NK-92 (cell line): ENCODE measurements around the gene PFKFB4.
A peak's percentile ranks its signal among the peaks of the same experiment; 100 is the strongest.
"Not testable (repeated sequence)": the region's sequence is repeated elsewhere in the genome, so short reads cannot be mapped to it uniquely, and the experiment has no call there.

ENCODE experiments used
- DNase-seq: peaks from one replicate; lab custom pipeline; 2025; ENCODE audit not compliant: unreplicated experiment; lab: John Stamatoyannopoulos, UW

PFKFB4 gene

GRCh38 chr3:48502728-48503168, 53.9 kb downstream of the PFKFB4 start:
- DNase-seq: no peak

- DNase-seq: no peak
Measured at GRCh38 chr3:48502121-48502520, 54.5 kb downstream of the PFKFB4 start.

DNA sequence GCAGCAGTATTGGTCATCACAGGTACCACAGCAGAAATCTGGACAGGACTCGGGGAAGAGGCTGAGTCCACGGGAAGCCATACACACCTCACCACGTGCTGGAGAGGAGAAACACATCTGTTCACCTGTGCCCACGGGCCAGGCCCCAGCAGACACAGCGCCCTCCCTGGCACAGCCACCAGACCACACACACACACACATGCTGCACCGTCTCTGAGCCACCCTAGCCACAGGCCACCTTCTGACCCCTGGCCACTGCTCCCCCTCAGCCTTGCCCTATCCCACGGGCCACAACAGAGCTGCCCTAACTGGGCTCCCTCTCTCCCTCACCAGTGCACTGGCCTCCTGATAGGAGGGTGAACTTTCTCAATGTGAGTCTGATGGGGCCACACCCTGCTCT, 55.4 kb downstream of the PFKFB4 start:
- no peak for DNase-seq

DNA sequence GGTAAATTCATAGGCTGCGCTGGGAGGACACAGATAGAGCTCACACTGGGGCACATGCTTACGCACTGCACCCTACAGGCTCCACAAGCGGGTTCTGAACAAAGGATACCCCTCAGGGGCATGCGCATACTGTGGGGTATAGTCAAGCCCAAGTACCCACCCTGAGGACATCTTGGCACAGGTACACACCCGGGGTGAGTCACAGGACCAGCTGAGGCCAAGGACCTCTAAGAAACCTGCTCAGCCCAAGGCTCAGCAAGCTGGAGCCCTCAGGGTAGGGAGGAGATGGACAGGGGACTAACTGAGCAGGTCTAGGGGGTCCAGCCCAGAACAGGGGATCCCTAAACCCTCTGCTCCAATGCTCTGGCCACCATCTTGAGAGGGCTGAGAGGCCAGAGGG, 55.9 kb downstream of the PFKFB4 start:
- DNase-seq: no peak

- DNase-seq: no peak
Measured at GRCh38 chr3:48493203-48493501, 63.5 kb downstream of the PFKFB4 start.

DNA sequence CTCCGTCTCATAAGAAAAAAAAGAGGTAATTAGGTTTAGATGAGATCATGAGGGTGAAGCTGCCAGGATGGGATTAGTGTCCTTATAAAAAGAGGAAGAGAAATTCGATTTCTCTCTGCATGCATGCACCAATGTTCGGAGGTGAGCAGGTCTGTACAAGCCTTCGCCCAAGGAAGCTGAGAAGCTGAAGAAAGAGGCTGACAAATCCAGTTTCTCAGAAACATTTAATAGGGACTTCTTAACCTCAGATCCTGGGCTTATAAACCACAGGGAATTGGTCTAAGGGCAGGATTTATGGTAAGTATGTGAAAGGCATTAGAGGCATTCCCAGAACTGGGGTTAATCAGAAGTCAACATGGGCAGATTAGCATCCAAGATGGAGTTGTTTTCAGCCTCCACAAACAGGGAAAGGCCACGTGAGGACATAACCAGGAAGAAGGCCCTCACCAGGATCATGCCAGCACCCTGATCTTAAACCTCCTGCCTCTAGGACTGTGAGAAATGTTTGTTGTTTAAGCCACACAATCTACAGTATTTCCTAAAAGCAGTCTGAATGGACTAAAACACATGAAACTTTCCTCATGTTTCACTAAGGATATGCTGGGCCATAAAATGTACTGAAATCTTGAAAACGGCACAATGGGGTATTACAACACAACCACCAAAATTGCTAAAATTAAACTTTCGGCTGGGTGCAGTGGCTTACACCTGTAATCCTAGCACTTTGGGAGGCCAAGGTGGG, 64.0 kb downstream of the PFKFB4 start:
- DNase-seq: no peak

DNA sequence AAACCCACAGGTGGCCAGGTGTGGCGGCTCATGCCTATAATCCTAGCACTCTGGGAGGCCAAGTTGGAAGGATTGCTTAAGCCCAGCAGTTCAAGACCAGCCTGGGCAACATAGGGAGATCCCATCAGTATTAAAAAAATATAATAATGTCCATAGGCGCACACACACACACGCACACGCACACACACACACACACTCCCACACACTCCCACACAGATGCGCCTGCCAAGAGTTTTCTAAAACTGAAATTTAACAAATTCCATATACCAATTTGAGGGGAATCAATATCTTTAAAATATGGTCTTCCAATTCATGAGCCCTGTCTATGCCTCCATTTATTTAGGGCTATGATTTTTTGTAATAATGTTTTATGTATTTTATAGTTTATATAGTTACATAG, 69.7 kb downstream of the PFKFB4 start:
- DNase-seq: no peak

DNA sequence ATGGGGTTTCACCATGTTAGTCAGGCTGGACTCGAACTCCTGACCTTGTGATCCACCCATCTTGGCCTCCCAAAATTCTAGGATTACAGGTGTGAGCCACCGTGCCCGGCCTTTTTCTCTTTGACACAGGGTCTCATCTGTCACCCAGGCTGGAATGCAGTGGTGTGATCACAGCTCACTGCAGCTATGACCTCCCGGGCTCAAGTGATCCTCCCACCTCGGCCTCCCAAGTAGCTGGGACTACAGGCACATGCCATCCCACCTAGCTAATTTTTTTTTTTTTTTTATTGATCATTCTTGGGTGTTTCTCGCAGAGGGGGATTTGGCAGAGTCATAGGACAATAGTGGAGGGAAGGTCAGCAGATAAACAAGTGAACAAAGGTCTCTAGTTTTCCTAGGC, 73.8 kb downstream of the PFKFB4 start:
- DNase-seq: not testable (repeated sequence)

DNA sequence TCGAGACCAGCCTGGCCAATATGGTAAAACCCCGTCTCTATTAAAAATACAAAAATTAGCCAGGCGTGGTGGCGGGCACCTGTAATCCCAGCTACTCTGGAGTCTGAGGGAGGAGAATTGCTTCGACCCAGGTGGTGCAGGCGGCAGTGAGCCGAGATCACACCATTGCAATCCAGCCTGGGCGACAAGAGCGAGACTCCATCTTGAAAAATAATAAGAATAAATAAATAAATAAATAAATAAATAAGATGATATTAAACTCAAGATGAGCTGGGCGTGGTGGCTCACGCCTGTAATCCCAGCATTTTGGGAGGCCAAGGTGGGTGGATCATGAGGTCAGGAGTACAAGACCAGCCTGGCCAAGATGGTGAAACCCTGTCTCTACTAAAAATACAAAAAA, 75.7 kb downstream of the PFKFB4 start:
- DNase-seq: not testable (repeated sequence)

- no peak for DNase-seq
Measured at GRCh38 chr3:48478626-48479555, 77.7 kb downstream of the PFKFB4 start.

DNA sequence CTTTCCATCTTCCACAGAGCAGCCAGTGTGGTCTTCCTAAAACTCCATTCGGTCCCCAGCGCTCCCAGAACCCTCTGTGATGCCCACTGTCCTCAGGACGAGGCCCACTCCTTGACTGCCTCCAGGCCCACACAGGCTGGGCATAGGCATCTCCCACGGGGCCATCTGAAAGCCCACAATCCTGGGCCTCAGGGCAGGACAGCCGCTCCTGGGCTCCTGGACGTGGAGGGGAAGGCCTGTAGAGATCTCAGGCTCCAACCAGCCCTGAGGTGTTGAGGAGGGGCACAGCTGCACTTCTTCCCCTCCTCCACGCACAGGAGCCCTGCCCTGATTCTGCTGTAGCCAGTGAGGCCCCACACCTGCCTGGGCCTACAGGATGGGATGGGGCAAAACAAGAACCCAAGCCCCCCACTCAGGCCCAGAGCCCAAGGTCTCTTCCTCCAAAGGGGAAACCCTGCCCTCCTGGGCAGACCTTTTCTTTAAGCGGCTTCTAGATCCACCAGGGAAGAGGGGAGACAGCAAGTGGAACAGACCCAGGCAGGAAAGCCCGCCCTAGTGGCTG, 78.6 kb downstream of the PFKFB4 start:
- no peak for DNase-seq

DNA sequence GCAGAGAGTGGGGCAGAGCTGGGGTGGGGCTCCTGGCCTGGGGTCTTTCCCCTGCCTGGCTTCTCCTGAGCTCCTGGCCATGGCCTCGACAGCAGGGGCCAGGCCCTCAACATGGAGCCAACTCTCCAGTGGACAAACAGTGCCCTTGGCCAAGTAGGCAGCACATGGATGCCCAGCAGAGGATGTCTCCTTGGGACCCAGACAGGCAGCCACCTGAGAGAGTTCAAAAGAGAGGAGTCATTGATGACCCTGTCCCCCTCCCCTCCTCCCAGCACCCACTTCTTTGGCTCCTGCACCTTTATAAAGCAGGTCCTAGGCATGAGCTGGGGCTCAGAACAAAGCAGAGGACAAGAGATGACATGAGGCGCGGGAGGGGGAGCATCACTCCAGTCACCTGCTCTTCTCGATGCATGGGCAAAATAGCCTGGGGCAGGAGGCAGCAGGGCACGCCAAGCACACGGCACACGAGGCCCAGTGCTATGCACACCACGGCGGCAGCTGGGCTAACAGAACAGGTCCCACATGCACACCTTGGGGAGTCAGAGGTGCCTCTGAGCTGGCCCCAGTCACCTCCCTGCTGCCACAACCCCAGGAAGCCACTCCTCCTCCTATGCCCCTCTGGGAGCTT, 80.1 kb downstream of the PFKFB4 start:
- DNase-seq: no peak

- no peak for DNase-seq
Measured at GRCh38 chr3:48475188-48475587, 81.4 kb downstream of the PFKFB4 start.

GRCh38 chr3:48474619-48475018, 82.0 kb downstream of the PFKFB4 start:
- DNase-seq: no peak

DNA sequence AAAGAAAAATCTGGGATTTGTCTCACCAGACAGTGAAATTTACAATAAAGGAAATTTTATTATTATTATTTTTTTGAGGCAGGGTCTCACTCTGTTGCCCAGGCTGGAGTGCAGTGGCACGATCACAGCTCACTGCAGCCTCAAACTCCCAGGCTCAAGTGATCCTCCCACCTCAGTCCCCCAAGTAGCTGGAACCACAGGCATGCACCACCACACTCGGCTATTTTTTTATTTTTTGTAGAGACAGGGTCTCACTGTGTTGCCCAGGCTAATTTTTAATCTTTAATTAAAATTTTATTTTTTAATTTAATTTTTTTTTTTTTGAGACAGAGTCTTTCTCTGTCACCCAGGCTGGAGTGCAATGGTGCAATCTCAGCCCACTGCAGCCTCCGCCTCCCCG, 82.6 kb downstream of the PFKFB4 start:
- not testable (repeated sequence) for DNase-seq

- DNase-seq: no peak
Measured at GRCh38 chr3:48473617-48473952, 83.0 kb downstream of the PFKFB4 start.

DNA sequence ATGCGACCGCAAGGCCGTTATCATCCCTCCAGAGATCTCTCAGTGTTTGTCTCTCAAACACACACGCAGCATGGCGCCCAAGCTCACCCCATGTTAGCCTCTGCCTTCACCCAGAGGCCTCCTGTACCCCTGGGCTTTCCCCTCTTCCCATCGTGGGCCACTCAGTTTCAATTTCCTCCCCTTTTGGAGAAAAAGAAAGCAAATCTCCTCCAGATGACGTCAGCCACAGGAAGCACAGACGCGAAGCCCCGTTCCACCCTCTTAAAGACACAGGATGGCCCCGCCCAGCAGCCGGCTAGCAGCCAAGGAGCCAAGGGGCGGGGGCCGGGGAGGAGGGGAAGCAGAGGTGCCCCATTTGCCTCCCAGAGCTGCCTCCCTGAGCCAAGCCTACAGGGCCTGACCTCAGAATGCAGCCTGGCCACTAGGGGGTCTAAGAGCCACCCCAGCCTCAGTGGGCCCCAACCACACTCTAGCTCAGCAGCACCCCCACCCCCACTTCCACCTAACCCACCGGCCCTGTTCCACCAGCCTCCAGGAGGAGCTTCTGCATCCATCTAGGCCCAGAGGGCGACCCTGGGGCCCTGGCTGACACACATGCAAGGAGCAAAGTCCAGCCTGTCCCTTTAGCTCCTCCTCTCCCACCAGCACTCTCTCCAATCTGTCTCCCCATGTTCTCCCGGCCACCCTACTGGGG, 83.5 kb downstream of the PFKFB4 start:
- DNase-seq: peak; percentile 54

DNA sequence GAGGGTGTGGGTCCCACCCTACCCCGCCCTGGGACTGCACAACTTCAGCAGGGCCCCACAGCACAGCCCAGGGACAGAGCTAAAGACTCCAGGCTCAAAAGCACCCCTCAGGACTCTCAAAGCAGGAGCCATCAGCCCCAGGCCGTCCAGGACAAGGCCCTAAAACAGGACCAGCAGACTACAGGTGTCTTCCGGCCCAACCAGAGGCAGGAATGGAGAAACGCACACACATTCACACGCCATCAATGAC, 84.0 kb downstream of the PFKFB4 start:
- DNase-seq: no peak

GRCh38 chr3:48470286-48470685, 86.3 kb downstream of the PFKFB4 start:
- DNase-seq: no peak

- DNase-seq: no peak
Measured at GRCh38 chr3:48469046-48469915, 87.3 kb downstream of the PFKFB4 start.
